Activated CD8-positive, alpha-beta T cell treated with anti-CD3 and anti-CD28 coated beads for 36 hours (primary cell): ENCODE data around the gene LRCOL1. TPM values are rescaled to one million over a fixed set of nuclear protein-coding genes. Genes with fewer than 3 reads are reported as not detected.

ENCODE experiments used
- ATAC-seq: fragments of 200-7000 bp; cut with Tn5 transposase; one replicate; pipeline ENCODE4 v1.10.0; 2021; ENCODE audit warnings: mild to moderate bottlenecking, moderate library complexity
- CTCF ChIA-PET: fragments of 350-600 bp; sonication (Branson Sonifier 250); formaldehyde crosslinking; loops from one replicate; lab custom pipeline; 2021; ENCODE audit warnings: antibody characterized with exemption; lab: Charles Lee
- POLR2A ChIA-PET: fragments of 350-600 bp; sonication (Branson Sonifier 250); formaldehyde crosslinking; loops from one replicate; lab custom pipeline; 2021; ENCODE audit warnings: antibody characterized with exemption; lab: Charles Lee
- DNase-seq: peaks from one replicate; pipeline ENCODE4 v3.0.0-alpha.2; 2020
- H3K27ac Mint-ChIP-seq: one replicate; pipeline ENCODE4 v1.8.0; 2021; ENCODE audit warnings: mild to moderate bottlenecking, mixed read lengths
- H3K27me3 Mint-ChIP-seq: one replicate; pipeline ENCODE4 v1.8.0; 2021; ENCODE audit warnings: mixed read lengths
- H3K36me3 Mint-ChIP-seq: one replicate; pipeline ENCODE4 v1.8.0; 2021; ENCODE audit warnings: low read depth, mixed read lengths
- H3K4me1 Mint-ChIP-seq: one replicate; pipeline ENCODE4 v1.8.0; 2021; ENCODE audit warnings: low read depth, mixed read lengths
- H3K4me3 Mint-ChIP-seq: one replicate; pipeline ENCODE4 v1.8.0; 2021; ENCODE audit warnings: mild to moderate bottlenecking, moderate library complexity, mixed read lengths
- H3K9me3 Mint-ChIP-seq: one replicate; pipeline ENCODE4 v1.8.0; 2021; ENCODE audit warnings: mixed read lengths
- CTCF ChIP-seq: fragments of 200-600 bp; IDR thresholded peaks from one replicate; pipeline ENCODE4 v1.8.0; 2022; ENCODE audit warnings: antibody characterized with exemption, mild to moderate bottlenecking
- intact Hi-C: fragments of 100-400 bp; cut with micrococcal nuclease; formaldehyde crosslinking; loops from one replicate; pipeline ENCODE4 v1.10.0; 2022
- total RNA-seq, 2 experiments: library from RNA; stranded (reverse); gene quantifications; one replicate each; pipeline ENCODE4 v1.2.3, GENCODE V29; 2021

The LRCOL1 gene
- not detected for total RNA-seq

DNA sequence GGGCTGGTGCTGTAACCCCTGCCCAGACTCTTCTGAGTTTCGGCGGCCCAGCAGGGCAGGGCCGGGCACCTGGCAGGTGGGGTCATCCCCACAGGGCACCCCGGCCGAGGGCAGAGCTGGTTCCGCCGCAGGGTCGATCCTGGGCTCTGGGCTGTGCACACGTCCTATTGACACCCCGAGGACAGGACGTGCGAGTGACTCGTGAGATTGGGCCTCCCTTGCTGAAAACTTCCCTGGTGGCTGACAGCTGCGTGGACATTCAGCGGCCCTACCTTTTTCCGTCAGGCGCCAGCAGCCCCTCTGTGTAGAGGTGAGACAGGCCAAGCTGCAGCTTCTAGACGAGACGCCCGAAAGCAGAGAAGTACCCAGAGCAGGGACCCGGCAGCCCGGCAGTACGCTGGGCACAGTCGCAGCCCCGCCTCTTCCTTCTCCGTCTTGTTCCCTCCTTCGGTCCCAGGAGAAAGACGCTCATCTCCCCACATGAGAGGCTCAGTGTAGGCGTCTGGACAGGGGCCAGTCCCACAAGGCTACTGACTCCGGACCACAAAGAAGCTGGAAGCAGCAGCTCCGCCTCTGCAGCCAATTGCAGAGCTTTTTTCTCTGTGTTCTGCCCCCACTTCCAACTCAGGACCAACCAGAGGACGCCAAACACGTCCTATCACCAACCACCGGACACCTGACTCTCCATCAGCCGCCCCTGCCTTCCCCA lies at the start of gene LRCOL1:
Gene LRCOL1, minus strand, starts transcription at position 532 of the 709 bp plus-strand sequence. CDS start 4,331 bp downstream, outside the sequence.
- intact Hi-C loops, result no loop called here
- Mint-ChIP-seq H3K27me3 (peaks cover 47% of the 10 kb centered on the region), H3K4me1 (peaks cover 8% of the 10 kb centered on the region), H3K36me3 (peaks cover 4% of the 10 kb centered on the region), H3K27ac (no peak within 1 kb of the TSS), H3K9me3 (peaks cover 11% of the 10 kb centered on the region), H3K4me3 (no peak within 1 kb of the TSS)
- POLR2A ChIA-PET, result interaction anchor here (0.8 kb wide), 1 partner anchor 193 kb away, joined by 3 read pairs; no protein-coding TSS in a partner anchor
- DNase-seq (no peak), ATAC-seq (no peak)
- CTCF ChIA-PET, result interaction anchor here (0.8 to 1.9 kb wide), 3 partner anchors 8 to 195 kb away, joined by 3 to 8 read pairs (median 4); no protein-coding TSS in a partner anchor
- no peak for TF ChIP-seq CTCF

- H3K36me3 Mint-ChIP-seq, result peaks cover 70% of the 10 kb centered on the region
- H3K27ac Mint-ChIP-seq, result no peak overlapping the region
- ChIA-PET POLR2A (interaction anchor here (1.1 kb wide), 1 partner anchor 15 kb away, joined by 3 read pairs; no protein-coding TSS in a partner anchor), CTCF (no interaction called here)
- no peaks in the 10 kb centered on the region for H3K9me3 Mint-ChIP-seq
- ATAC-seq, result no peak
- no peak for DNase-seq
- no peak for TF ChIP-seq CTCF
- H3K27me3 Mint-ChIP-seq, result no peaks in the 10 kb centered on the region
- H3K4me3 Mint-ChIP-seq, result no peak overlapping the region
- H3K4me1 Mint-ChIP-seq, result peaks cover 4% of the 10 kb centered on the region
- intact Hi-C loops, result no loop called here
These were observed 49.7 kb upstream of the LRCOL1 start for GRCh38 chr12:132660052-132660451.

DNA sequence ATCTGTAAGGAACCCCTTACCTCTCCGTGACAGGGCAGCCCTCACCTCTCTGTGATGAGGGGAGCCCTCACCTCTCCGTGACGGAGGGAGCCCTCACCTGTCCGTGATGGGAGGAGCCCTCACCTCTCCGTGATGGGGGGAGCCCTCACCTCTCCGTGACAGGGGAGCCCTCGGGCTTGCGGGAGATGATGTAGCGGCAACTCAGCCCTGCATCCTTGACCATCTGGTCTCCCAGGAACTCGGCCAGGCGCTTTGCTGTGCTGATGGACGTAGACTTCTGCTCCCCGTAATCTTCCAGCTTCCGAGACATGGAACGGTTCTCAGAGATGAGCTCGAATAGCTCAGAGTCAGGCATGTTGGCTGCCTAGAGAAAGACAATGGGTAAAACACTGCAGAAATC lies 48.8 kb upstream of the LRCOL1 start:
- Mint-ChIP-seq H3K4me3 (no peak overlapping the region), H3K36me3 (peaks cover 69% of the 10 kb centered on the region), H3K27me3 (no peaks in the 10 kb centered on the region), H3K27ac (no peak overlapping the region), H3K4me1 (peaks cover 4% of the 10 kb centered on the region), H3K9me3 (no peaks in the 10 kb centered on the region)
- POLR2A ChIA-PET, result interaction anchor here (1.0 to 1.1 kb wide), 2 partner anchors 14 to 91 kb away, joined by 3 read pairs; no protein-coding TSS in a partner anchor
- DNase-seq (no peak), ATAC-seq (no peak)
- CTCF ChIA-PET, result no interaction called here
- TF ChIP-seq CTCF, result no peak
- intact Hi-C loops, result no loop called here

- peaks cover 65% of the 10 kb centered on the region for H3K36me3 Mint-ChIP-seq
- TF ChIP-seq CTCF, result no peak
- DNase-seq, result no peak
- H3K27ac Mint-ChIP-seq, result no peak overlapping the region
- ChIA-PET POLR2A (no interaction called here), CTCF (no interaction called here)
- no peaks in the 10 kb centered on the region for H3K27me3 Mint-ChIP-seq
- ATAC-seq, result no peak
- intact Hi-C loops, result no loop called here
- peaks cover 4% of the 10 kb centered on the region for H3K4me1 Mint-ChIP-seq
- no peaks in the 10 kb centered on the region for H3K9me3 Mint-ChIP-seq
- H3K4me3 Mint-ChIP-seq, result no peak overlapping the region
These were observed 47.9 kb upstream of the LRCOL1 start for GRCh38 chr12:132658149-132658894.
